ENCODE results near the gene ABHD14A. TPM values are rescaled to one million over a fixed set of nuclear protein-coding genes. Genes with fewer than 3 reads are reported as not detected.

ABHD14A gene
- total and polyA plus RNA-seq, 2 of the 4 experiments (the other 2 are of a cell fraction): 3.4 to 10.0 TPM

DNA sequence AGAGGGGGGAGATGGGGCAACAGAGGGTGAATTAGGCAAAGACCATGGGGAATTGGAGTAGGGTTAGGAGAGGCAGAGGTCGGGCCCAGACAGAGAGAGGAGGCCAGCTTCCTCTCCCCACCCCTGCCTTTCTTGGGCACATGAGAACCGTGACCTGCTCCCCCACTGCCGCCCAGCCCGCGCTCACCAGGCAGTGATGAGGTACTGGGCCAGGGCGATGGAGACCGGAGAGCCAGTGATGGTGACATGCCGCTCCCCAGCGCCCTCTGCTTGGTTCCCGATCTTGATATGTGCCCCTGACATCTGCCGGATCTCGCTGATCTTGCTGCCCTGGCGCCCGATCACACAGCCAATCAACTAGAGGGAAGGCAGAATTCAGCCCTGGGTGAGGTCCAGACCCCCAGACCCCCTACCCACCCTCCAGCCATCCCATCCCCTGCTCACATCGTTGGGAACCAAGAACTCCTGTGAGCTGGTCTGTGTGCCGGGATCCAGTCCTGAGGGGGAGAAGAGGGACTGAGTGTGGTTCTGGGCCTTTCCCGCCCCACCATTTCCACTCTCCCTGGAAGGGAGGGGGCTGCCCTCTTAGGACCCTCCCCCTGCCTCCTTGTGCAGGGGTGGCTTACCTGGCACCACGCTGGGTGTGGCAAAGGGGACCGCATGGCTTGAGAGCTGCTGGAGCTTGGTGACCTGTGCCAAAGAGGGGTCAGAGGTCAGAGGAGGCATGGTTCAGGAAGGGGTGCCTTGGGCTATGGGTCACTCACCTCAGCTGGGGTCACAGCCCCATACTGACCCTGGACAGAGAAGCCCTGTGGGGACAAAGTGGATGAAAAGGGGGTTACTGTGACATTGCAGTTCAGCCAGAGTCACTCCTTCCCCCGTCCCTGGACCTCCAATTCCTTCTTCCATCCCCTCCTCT is 16.0 kb upstream of the ABHD14A start:
- Histone ChIP-seq H4K8ac (ENCODE audit: low read depth in 2 of 2, low read length in 2 of 2) (no peak overlapping the region), H2AFZ (replicated peaks; ENCODE audit: low read length, poor library complexity) (no peak overlapping the region), H4K5ac (ENCODE audit: low read depth, low read length) (no peak overlapping the region), H3K23ac (ENCODE audit: low read depth, low read length) (no peak overlapping the region), H3K9me3 (ENCODE audit: control insufficient read depth, insufficient read depth, low read length) (no peaks in the 10 kb centered on the region), H3K4me3 (ENCODE audit: insufficient read depth, low read depth, low read length) (no peak overlapping the region), H3K4me1 (ENCODE audit: control insufficient read depth, insufficient read depth, low read length) (peaks cover 4% of the 10 kb centered on the region), H3K9me1 (ENCODE audit: insufficient read depth, low read length) (peaks cover 2% of the 10 kb centered on the region; the same call in 1 of the 2 replicates), H3K56ac (ENCODE audit: extremely low read depth, insufficient read depth, low read length) (no peak overlapping the region), H3K79me1 (ENCODE audit: low read depth in 1 of 2, low read length in 2 of 2) (peaks cover 8 to 24% of the 10 kb centered on the region in 2 experiments), H3K4me2 (ENCODE audit: low read depth, low read length) (no peak overlapping the region), H3K4ac (ENCODE audit: low read depth, low read length) (no peak overlapping the region), H2BK15ac (ENCODE audit: low read depth, low read length) (no peak overlapping the region), H3K36me3 (ENCODE audit: control insufficient read depth, insufficient read depth, low read length) (peaks cover 32% of the 10 kb centered on the region), H2BK20ac (ENCODE audit: low read depth, low read length) (no peak overlapping the region), H4K20me1 (ENCODE audit: insufficient read depth, low read length) (peaks cover 20% of the 10 kb centered on the region; the same call in 1 of the 2 replicates), H3K27ac (ENCODE audit: insufficient read depth, low read length) (no peak overlapping the region), H2AK5ac (ENCODE audit: low read depth, low read length) (no peak overlapping the region), H3K18ac (ENCODE audit: low read depth, low read length) (no peak overlapping the region), H2AK9ac (replicated peaks; ENCODE audit: low read depth, low read length, poor library complexity) (peak overlapping the region; percentile 19), H2BK120ac (ENCODE audit: low read depth, low read length) (no peak overlapping the region), H3K9ac (ENCODE audit: low read depth, low read length) (no peak overlapping the region), H3K14ac (replicated peaks; ENCODE audit: low read depth, low read length) (no peak overlapping the region), H4K91ac (ENCODE audit: insufficient read depth, low read depth, low read length) (no peak overlapping the region), H2BK5ac (ENCODE audit: low read depth, low read length, poor library complexity, severe bottlenecking) (no peak overlapping the region), H3K27me3 (ENCODE audit: control insufficient read depth, insufficient read depth, low read length) (no peaks in the 10 kb centered on the region)
- ATAC-seq (ENCODE audit: low read depth) (no peak), DNase-seq (no peak)
- BruUV-seq (replicated peaks): no TSS peak
- in situ Hi-C loops (cut with MboI; ENCODE audit: low sequenced_read_pairs) (loop anchor here (25.0 kb wide), 1 partner anchor 1622 kb away; the partner anchor contains the start of genes RASSF1, TUSC2 and ZMYND10), intact Hi-C loops (cut with micrococcal nuclease) (no loop called here), dilution Hi-C loops (cut with HindIII; ENCODE audit: low sequenced_read_pairs, unreplicated experiment) (no loop called here)
- 95% methylated on average over 11 of the region's 20 CpGs; no CpG with 5 or more reads in 1 of the 2 experiments for WGBS, 2 experiments (ENCODE audit: extremely low coverage in 2 of 2, insufficient read length in 1 of 2)
- no peak for TF ChIP-seq FOS (IDR thresholded peaks at IDR 0.05; ENCODE audit: low read depth, low read length)
- no peak for TF ChIP-seq MAZ (IDR thresholded peaks at IDR 0.05; ENCODE audit: borderline replicate concordance, low read depth, low read length)
- TF ChIP-seq RCOR1 (IDR thresholded peaks at IDR 0.05; ENCODE audit: insufficient replicate concordance, low read length): no peak
- TF ChIP-seq, protein P1, sequence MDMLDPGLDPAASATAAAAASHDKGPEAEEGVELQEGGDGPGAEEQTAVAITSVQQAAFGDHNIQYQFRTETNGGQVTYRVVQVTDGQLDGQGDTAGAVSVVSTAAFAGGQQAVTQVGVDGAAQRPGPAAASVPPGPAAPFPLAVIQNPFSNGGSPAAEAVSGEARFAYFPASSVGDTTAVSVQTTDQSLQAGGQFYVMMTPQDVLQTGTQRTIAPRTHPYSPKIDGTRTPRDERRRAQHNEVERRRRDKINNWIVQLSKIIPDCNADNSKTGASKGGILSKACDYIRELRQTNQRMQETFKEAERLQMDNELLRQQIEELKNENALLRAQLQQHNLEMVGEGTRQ (IDR thresholded peaks at IDR 0.05; ENCODE audit: low read depth, low read length): no peak
- TF ChIP-seq SMC3 (IDR thresholded peaks at IDR 0.05; ENCODE audit: low read depth, low read length): no peak
- no peak for TF ChIP-seq NFE2L2 (IDR thresholded peaks at IDR 0.05; ENCODE audit: low read depth, low read length)
- TF ChIP-seq, protein P2, sequence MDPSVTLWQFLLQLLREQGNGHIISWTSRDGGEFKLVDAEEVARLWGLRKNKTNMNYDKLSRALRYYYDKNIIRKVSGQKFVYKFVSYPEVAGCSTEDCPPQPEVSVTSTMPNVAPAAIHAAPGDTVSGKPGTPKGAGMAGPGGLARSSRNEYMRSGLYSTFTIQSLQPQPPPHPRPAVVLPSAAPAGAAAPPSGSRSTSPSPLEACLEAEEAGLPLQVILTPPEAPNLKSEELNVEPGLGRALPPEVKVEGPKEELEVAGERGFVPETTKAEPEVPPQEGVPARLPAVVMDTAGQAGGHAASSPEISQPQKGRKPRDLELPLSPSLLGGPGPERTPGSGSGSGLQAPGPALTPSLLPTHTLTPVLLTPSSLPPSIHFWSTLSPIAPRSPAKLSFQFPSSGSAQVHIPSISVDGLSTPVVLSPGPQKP (IDR thresholded peaks at IDR 0.05; ENCODE audit: borderline replicate concordance, low read depth, low read length): no peak
- TF ChIP-seq, protein P3, sequence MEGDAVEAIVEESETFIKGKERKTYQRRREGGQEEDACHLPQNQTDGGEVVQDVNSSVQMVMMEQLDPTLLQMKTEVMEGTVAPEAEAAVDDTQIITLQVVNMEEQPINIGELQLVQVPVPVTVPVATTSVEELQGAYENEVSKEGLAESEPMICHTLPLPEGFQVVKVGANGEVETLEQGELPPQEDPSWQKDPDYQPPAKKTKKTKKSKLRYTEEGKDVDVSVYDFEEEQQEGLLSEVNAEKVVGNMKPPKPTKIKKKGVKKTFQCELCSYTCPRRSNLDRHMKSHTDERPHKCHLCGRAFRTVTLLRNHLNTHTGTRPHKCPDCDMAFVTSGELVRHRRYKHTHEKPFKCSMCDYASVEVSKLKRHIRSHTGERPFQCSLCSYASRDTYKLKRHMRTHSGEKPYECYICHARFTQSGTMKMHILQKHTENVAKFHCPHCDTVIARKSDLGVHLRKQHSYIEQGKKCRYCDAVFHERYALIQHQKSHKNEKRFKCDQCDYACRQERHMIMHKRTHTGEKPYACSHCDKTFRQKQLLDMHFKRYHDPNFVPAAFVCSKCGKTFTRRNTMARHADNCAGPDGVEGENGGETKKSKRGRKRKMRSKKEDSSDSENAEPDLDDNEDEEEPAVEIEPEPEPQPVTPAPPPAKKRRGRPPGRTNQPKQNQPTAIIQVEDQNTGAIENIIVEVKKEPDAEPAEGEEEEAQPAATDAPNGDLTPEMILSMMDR (conservative IDR thresholded peaks at IDR 0.05; ENCODE audit: low read depth, low read length): no peak
- TF ChIP-seq RFX5 (IDR thresholded peaks at IDR 0.05; ENCODE audit: low read depth, low read length): no peak
- ChIA-PET CTCF (no interaction called here), POLR2A (ENCODE audit: unreplicated experiment) (no interaction called here)
